GM12891 (cell line): ENCODE results near the gene KCND3.

ENCODE experiments used
- PAX5 ChIP-seq: IDR thresholded peaks from 2 replicates; pipeline ENCODE4 v1.6.1; 2011; ENCODE audit warnings: low read length, moderate library complexity, mild to moderate bottlenecking; ENCODE audit not compliant: insufficient read depth, severe bottlenecking
- POLR2A ChIP-seq: IDR thresholded peaks from 2 replicates; pipeline ENCODE4 v1.6.1; 2011; ENCODE audit warnings: low read depth, low read length, control low read depth
- POLR2AphosphoS5 ChIP-seq: IDR thresholded peaks from 2 replicates; pipeline ENCODE4 v1.6.1; 2011; ENCODE audit warnings: low read depth, low read length, control low read depth
- SPI1 ChIP-seq: IDR thresholded peaks from 2 replicates; pipeline ENCODE4 v1.6.1; 2011; ENCODE audit warnings: low read depth, low read length, control low read depth
- TAF1 ChIP-seq: IDR thresholded peaks from 2 replicates; pipeline ENCODE4 v1.6.1; 2011; ENCODE audit warnings: low read depth, low read length, control low read depth

- TF ChIP-seq POLR2A (no peak), TAF1 (no peak), PAX5 (no peak), POLR2AphosphoS5 (no peak), SPI1 (no peak)
Measured at GRCh38 chr1:111967886-111968285, 21.6 kb downstream of the KCND3 start.
